GM18867 (cell line): Measurements from ENCODE around the gene FBXL20.
"Not testable (repeated sequence)": the region's sequence is repeated elsewhere in the genome, so short reads cannot be mapped to it uniquely, and the experiment has no call there.

Experiments used
- ATAC-seq: cut with Tn5 transposase; IDR thresholded peaks from one replicate; pipeline ENCODE4 v1.9.1; 2021; ENCODE audit warnings: mild to moderate bottlenecking, moderate library complexity; ENCODE audit not compliant: unreplicated experiment

FBXL20 gene

DNA sequence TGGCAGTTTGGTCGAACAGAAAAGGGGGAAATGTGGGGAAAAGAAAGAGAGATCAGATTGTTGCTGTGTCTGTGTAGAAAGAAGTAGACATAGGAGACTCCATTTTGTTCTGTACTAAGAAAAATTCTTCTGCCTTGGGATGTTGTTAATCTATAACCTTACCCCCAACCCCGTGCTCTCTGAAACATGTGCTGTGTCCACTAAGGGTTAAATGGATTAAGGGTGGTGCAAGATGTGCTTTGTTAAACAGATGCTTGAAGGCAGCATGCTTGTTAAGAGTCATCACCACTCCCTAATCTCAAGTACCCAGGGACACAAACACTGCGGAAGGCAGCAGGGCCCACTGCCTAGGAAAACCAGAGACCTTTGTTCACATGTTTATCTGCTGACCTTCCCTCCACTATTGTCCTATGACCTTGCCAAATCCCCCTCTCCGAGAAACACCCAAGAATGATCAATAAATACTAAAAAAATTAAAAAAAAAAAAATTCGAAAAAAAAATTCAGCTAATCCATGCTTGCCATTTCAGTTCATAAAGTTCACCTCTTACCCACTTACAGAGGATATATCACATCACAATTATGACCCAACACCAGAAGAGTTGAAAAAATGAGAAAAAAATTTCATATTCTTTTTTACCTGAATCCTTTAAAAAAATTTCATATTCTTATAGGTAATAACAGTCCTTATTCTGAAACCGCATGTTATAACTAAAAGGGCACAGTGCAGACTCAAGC lies 67.2 kb downstream of the FBXL20 start:
- not testable (repeated sequence) for ATAC-seq

DNA sequence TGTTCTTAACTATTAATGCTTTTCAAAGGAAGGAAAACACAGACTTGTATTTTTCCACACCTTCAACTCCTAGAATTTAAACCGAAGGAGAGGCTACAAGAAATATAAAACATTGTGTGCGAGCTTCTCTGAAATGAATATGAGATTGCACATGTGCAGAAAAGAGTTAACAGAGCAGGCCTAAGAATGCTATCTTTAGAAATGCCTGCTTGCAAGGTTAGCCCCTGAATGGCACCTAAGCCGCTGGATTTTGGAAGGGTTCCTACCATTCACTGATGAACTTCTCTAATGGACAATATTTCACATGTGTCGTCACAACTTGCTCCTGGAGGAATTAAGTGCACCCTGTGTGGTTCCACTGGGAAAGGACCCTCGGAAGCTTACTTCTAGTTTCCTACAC lies 69.3 kb downstream of the FBXL20 start:
- no peak for ATAC-seq

DNA sequence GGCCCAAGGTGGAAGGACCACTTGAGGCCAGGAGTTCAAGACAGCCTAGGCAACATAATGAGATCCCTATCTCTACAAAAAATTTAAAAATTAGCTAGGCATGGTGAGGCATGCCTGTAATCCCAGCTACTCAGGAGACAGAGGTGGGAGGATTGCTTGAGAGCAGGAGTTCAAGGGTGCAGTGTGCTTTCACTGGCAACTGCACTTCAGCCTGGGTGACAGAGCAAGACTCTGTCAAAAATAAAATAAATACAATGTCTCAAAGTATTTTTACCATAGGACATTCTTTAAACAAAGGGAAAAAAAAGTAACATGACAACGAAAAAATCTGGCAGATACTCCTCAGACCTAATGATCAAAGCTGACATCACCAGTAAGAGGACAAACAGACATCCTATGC lies 72.6 kb downstream of the FBXL20 start:
- ATAC-seq, result no peak

DNA sequence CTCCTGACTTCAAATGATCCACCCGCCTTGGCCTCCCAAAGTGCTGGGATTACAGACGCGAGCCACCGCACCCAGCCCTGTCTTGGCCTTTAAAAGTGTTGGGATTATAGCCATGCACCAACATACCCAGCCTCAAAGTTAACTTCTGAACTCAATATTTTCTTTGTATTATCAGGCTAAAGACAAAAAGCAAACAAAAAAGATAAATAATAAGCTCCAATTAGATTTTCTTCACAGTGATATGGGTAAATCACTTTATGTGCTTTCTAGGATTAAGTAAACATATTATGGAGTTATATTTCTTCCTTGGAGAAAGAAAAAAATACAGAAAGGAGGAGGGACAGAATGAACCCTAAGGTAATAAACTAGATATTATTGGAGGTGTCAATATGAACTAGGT lies 74.3 kb downstream of the FBXL20 start:
- no peak for ATAC-seq

DNA sequence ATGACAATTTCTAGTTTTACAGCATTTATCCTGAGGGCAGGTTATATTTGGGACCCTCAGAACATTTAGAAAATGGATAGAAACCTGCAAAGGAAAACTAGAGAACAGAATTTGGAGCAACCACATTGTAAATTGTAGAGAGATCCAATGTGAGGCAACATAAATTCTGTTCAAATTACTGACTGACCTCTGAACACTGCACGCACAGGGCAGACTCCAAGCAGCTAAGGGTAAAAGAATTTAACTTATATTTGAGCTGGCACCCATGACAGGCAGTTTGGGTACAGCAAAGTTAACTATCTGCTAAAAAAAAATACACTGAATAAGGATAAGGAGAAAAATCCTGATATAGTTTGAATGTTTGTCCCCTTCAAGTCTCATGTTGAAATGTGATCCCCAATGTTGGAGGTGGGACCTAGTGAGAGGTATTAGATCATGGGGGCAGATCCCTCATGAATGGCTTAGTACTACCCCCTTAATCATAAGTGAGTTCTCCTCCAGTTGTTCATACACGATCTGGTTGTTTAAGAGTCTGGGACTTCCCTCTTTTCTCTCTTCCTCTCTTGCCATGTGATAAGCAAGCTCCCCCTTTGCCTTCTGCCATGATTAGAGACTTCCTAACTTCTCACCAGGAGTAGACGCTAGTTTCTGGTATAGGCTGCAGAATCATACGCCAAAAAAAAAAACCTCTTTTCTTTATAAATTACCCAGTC lies 75.7 kb downstream of the FBXL20 start:
- no peak for ATAC-seq

DNA sequence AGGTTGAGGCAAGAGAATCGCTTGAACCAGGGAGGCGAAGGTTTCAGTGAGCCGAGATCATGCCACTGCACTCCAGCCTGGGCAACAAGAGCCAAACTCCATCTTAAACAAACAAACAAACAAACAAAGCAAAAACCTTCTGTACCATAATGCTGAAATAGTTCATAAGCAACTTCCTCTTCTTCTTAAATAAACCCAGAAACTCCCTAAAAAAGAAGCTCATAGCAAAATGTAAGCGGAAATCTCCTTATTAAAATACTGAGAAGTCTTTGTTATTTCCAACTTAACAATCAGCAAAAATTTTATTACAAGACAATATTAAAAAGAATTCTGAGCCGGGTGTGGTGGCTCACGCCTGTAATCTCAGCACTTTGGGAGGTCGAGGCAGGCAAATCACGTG lies 82.8 kb downstream of the FBXL20 start:
- ATAC-seq, result no peak

DNA sequence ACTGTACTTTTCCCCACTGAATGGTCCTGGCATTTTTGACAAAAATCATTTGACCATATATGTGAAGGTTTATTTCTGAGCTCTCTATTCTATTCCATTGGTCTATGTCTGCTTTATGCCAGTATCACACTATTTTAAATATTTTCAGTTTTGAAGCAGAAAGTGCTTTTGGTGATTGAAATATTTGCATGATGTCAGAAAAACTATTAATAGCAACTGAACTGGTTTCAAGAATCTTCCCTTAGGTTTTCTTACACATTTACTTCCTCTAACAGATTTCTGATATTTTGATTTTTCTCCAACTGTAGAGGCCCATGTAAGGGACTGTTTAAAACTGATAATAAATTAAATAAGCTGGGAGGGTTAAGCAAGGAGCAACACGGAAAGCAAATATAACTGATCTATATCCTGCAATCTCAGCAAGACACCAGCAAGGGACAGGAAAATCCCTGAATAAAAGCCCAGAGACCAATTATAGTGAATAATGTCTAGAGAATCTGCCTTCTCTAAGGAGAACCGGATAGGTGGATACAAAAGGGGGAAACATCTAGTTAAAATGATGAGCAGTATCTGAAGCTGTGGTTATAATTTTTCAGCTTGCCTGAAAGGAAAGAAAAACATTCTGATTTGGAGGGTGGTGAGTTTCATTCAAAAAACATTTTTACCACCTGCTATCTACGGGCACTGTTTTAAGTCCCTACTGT lies 94.8 kb downstream of the FBXL20 start:
- no peak for ATAC-seq

DNA sequence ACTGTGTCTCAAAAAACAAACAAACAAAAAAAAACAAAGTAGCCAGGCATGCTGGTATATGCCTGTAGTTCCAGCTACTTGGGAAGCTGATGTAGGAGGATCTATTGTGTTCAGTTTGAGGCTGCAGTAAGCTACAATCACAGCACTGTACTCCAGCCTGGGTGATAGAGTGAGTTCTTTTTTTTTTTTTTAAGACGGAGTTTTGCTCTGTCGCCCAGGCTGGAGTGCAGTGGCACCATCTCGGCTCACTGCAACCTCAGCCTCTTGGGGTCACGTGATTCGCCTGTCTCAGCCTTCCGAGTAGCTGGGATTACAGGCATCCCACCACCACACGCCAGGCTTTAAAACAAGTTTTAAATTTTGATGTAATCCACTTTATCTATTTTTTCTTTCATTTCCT lies 95.4 kb downstream of the FBXL20 start:
- ATAC-seq, result no peak

DNA sequence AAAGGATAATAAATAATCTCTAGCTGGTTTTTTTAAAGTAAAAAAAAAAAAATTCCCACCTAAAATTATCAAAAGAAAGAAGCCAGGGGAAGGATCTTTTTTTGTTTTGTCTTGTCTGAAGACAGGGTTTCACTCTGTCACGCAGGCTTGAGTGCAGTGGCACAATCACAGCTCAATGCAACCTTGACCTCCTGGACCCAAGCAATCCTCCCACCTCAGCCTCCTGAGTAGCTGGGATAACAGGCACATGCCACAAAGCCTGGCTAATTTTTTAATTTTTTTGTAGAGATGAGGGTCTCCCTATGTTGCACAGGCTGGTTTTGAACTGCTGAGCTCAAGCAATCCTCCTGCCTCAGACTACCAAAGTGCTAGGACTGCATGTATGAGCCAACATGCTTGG lies 97.2 kb downstream of the FBXL20 start:
- no peak for ATAC-seq

DNA sequence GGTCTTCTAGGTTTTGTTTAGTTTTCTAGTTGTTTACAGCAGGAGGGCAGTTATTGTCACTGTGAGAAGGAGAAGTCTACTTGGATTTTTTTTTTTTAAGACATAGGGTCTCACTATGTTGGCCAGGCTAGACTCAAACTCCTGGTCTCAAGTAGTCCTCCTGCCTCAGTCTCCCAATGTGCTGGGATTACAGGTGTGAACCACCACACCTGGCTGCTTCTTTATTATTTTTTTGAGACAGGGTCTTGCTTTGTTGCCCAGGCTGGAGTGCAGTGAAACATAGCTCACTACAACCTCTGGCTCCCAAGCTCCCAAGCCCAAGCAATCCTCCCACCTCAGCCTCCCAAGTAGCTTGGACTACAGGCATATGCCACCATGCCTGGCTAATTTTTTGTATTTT lies 107.4 kb downstream of the FBXL20 start:
- no peak for ATAC-seq

DNA sequence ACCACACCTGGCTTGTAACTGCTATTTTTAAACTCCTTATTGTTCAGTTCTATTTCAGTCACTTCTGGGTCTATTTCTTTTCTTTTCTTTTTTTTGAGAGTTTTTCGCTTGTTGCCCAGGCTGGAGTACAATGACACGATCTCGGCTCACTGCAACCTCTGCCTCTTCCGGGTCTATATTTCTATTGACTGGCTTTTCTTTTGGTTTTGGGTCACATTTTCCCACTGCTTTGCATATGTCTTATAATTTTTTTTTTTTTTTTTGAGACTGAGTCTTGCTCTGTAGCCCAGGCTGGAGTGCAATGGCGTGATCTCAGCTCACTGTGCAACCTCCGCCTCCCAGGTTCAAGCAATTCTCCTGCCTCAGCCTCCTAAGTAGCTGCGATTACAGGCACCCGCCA lies 108.9 kb downstream of the FBXL20 start:
- ATAC-seq, result not testable (repeated sequence)

DNA sequence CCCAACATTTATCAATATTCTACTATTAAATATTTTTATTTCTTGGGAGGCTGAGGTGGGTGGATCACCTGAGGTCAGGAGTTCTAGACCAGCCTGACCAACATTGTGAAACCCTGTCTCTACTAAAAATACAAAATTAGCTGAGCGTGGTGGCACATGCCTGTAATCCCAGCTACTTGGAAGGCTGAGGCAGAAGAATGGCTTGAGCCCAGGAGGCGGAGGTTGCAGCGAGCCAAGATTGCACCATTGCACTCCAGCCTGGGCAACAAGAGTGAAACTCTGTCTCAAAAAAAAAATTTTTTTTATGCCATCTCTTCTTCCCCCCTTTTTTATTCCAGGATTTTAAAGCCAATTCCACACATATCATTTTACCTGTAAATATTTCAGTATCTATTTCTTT lies 114.9 kb downstream of the FBXL20 start:
- ATAC-seq, result not testable (repeated sequence)

DNA sequence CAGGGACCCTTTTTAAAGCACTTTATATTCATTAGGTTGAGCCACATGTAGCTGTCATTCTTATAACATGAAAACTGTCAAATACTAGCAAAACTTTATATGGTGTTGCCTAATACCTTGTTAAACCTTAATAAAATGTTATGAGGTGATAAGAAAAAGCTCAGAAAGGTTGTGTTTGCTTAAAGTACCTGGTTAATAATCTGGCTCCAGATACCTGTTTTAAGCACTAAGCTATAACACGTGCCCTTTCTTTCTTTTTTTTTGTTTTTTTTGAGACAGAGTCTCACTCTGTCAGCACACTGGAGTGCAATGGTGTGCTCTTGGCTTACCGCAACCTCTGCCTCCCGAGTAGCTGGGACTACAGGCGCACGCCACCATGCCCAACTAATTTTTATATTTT lies 116.7 kb downstream of the FBXL20 start:
- no peak for ATAC-seq

DNA sequence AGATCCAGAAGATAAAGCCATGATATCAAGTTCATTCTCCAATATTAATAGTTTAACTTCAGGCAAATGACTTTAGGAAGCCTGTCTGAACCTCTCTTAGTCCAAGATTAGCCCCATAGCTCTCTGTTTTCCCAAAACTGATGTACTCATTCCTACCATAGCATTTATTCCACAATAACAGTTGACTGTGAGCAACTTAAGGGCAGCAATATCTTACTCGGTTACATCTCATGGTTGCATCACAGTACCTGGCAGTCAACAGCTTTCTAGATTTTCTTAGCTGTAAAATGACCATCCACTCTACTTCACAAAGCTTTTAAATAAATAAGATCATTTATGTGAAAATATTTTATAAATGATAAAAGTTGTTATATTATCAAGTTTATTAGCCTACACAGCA lies 117.5 kb downstream of the FBXL20 start:
- no peak for ATAC-seq

DNA sequence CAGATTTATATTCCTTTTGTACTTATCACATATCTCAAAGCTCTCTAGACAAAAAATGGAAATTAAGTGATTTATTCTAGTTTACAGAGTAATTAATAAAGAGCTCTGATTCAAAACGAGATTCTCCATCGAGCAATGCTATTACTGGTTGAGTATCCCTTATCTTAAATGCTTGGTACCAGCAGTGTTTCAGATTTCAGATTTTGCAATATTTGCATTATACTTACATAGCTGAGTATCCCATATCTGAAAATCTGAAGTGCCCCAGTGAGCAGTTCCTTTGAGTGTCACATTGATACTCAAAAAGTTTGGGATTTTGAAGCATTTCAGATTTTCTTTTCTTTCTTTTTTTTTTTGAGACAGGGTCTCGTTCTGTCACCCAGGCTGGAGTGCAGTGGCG lies 118.3 kb downstream of the FBXL20 start:
- no peak for ATAC-seq

DNA sequence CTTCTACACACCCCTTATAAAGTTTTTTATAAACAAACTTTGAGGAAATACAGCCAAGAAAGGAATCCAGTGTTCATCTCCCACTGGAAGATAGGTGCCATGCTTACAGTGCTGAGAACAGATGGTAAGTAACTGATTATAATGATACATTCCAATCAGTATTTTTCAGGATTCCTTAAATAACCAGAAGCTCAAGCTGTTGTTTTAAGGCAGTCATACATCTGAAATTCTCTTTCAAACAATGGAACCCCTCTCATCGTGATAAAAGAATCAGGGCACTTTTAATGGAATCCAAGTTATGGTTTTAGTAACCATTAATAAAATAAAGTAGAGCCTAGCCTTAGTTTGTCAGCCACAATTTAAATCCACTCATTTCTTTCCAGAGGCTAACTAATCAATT lies 119.6 kb downstream of the FBXL20 start:
- ATAC-seq, result no peak

DNA sequence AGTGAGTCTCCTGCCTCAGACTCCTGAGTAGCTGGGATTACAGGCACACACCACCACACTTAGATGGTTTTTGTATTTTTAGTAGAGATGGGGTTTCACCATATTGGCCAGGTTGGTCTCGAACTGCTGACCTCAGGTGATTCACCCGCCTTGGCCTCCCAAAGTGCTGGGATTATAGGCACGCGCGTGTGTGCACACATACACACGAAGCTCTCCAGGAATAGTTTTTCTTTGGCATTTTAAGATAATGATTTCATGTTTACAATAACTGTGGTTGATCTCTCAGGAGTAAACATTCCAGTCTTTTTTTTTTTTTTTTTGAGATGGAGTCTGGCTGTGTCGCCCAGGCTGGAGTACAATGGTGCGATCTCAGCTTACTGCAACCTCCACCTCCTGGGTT lies 123.2 kb downstream of the FBXL20 start:
- ATAC-seq, result not testable (repeated sequence)

DNA sequence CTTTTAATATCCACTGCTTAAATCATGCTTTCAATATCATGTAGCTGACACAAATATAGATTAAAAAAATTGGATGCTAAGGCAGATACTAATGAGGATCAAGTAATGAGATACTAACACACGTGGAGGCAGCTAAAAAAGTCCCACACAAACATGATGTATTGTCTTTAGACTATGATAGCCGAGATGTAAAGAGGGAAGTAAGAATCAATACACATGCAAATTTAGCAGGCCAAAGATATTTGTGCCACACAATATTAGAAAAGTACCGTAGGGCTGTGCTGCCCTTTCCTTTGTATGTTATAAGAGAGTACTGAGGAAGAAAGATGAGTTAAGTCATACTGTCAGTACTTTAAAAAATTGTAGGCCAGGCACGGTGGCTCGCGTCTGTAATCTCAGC lies 124.3 kb downstream of the FBXL20 start:
- no peak for ATAC-seq

DNA sequence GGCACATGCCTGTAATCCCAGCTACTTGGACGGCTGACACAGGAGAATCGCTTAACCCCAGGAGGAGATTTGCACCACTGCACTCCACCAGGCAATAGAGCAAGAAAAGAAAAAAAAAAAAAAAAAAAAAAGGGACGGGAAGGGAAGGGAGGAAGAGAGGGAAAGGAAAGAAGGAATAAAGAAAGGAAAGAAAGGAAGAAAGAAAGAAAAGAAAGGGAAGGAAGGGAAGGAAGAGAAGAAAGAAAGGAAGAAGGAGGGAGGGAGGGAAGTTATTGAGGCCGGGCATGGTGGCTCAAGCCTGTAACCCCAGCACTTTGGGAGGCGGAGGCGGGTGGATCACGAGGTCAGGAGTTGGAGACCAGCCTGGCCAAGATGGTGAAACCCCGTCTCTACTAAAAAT lies 125.3 kb downstream of the FBXL20 start:
- ATAC-seq, result no peak

DNA sequence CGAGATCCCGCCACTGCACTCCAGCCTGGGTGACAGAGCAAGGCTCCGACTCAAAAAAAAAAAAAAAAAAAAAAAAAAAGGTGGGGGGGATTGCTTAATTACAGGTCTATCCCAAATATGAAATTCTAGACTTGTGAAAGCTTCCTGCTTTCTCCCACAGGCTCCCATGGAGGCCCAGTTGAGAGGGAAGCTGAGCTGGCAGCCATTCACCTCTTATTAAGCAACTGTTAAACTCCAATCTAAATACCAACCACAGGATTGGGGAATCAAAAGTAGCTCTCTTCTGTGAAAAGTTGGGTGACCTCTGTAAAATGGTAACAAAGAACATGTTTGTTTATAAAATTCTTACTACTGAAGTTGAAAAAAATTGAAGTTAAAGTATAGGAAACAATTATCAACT lies 129.9 kb downstream of the FBXL20 start:
- no peak for ATAC-seq

DNA sequence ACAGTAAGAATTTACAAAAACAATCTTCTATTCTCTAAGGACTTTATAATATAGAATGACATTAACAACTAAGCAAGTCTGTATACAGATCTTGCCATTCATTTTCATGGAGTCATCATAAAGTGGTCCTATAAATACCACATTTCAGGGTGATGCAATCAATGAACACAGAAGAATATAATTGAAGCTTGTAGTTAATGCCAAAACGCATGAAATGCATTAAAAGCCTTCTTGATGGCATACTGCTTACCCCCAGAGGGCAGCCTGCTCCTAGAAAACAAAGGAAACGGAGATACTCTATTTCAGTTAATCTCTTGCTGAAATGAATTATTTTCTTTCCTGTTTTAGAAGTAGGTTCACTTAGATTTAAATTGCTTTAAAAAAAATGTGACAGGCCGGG lies 130.5 kb downstream of the FBXL20 start:
- ATAC-seq, result no peak

DNA sequence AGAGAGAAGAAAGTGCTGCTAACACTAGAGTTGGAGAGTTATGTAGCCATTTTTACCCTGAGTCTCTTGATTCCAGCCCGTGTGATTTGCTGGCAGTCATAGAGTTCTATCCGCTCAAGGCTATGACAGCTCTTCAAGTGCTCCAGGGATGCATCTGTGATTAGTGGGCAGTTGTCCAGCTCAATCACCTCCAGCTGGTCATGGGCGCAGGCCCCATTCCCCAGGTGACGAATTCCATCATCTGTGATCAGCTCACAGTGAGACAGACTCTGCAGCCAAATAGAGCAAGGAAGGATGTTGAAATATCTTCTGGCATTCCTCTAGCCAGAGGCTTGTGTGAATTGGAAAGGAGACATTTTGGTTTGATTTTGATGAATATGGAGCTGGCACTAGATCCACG lies 137.3 kb downstream of the FBXL20 start:
- ATAC-seq, result no peak
